GM19438 (cell line): ENCODE data around the gene RAP2B.

ENCODE experiments used
- ATAC-seq: cut with Tn5 transposase; IDR thresholded peaks from one replicate; pipeline ENCODE4 v1.9.1; 2021; ENCODE audit warnings: low read depth; ENCODE audit not compliant: unreplicated experiment

Gene RAP2B

DNA sequence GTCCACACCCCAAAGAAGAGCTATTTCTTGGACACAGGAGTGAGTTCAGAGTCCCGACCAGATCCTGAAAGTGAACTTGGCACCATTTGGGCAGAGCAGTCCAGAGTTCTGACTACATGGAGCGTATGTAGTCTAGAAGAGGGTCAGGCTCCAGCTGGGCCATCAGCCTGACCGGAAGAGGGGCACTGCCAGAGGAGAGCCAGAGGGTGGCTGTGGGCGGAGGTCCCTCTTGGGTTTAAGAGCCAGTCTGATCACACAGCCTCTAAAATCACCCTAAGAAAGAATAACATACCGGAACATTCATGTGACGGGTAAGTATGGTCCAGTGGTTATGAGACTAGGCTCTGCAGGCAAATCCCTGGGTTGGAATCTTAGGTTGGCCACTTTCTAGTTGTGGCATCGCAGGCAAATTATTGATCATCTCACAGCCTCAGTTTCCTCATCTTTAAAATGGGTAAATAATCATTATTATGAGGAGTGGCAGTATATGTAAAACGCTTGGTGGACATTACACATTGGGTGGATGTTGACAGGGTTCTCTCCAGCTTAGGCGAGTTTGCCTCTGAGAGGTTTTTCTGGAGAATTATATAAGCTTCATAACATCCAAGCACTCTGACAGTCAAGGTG lies 2.1 kb upstream of the RAP2B start:
- no peak for ATAC-seq

DNA sequence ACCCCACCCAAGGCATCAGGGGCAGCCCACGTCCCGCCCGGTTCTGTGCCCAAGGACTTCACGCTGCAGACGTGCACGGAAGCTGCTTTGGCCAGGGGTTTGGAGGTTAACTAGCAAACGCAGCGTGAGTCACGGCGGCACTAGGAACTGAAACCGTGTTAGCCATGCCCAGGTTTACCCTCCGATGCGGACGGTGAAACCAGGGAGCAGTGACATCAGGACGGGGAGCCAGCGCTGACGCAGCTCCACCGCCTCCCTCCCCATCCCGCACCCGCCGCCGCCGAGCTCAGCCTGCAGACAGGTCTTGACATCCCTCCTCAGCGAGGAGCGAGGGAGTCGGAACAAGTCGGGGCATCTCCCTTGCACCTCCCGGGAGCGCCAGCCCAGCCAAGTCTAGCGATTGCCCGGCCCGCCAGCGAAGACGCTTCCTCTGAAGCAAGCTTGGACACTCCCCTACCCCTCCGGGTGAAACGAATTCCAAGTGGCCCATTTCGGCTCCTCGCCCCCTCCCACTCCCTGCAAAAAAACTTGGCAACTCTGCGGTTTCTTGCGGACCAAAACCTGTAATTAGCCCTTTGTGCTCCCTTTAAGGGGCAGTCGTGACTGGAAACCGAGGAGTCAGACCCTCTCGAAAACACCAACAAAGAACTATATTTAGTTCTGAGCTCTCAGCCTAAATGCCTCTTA lies 1.4 kb upstream of the RAP2B start:
- ATAC-seq, result peak; percentile 21

DNA sequence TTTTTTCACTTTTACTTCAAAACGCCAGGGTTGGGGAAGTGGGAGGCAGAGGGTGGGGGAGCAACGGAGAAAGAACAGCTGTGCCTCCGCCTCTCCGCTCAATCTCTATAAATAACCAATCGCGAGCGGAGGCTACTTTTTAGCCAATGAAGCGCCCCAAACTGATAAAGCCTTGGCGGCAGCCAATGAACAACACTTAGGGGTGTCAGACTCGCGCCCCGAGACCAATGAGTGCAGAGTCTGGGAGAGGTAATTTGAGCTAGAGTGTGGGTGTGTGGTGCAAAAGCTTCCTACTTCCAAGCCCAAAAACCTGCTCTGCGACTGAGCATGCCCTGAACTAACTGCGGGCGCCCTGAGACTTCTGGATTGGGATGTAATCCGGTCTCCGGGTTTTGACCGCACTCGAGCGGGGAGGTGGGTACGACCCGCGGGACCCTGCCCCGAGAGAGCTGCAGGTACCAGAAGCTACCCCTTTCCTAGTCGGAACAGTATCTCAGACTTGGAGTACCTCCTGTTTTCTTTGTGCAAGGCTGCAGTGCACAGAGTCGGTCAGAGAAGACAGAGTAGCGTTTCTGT lies 800 bp upstream of the RAP2B start:
- ATAC-seq, result peak; percentile 72

DNA sequence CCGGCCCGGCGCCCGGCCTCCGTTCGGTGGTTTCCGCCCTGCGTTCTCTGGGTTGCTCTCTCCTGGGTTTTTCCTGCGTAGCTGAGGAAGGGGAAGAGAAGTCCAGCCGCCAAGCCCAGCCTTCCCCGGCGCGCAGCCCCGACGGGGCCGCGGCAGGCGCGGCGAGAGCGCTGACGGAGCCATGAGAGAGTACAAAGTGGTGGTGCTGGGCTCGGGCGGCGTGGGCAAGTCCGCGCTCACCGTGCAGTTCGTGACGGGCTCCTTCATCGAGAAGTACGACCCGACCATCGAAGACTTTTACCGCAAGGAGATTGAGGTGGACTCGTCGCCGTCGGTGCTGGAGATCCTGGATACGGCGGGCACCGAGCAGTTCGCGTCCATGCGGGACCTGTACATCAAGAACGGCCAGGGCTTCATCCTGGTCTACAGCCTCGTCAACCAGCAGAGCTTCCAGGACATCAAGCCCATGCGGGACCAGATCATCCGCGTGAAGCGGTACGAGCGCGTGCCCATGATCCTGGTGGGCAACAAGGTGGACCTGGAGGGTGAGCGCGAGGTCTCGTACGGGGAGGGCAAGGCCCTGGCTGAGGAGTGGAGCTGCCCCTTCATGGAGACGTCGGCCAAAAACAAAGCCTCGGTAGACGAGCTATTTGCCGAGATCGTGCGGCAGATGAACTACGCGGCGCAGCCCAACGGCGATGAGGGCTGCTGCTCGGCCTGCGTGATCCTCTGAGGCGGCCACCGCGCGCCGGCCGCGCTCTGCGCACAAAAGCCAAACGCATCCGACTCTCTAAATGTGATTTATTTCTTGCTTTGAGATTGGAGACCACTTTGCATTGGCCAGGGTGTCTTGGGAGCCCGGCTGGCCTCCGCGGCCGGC lies 727 bp downstream of the RAP2B start:
- ATAC-seq, result peak; percentile 5

DNA sequence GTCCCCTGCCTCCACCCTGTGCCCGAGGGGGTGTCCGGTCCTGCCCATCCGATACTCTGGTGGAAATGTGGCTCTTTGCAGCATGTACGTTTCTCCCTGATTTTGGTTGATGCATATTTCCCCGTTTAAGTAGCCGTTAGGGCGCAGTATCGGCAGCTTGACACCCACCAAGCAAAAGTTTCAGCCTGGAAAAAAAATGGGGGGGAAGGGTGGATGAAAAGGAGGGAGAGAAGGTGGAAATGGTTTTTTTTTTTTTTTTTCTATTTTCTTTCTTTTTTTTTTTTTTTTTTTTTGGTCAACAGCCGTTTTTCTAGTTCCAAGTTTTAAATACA lies 1.3 kb downstream of the RAP2B start:
- no peak for ATAC-seq

DNA sequence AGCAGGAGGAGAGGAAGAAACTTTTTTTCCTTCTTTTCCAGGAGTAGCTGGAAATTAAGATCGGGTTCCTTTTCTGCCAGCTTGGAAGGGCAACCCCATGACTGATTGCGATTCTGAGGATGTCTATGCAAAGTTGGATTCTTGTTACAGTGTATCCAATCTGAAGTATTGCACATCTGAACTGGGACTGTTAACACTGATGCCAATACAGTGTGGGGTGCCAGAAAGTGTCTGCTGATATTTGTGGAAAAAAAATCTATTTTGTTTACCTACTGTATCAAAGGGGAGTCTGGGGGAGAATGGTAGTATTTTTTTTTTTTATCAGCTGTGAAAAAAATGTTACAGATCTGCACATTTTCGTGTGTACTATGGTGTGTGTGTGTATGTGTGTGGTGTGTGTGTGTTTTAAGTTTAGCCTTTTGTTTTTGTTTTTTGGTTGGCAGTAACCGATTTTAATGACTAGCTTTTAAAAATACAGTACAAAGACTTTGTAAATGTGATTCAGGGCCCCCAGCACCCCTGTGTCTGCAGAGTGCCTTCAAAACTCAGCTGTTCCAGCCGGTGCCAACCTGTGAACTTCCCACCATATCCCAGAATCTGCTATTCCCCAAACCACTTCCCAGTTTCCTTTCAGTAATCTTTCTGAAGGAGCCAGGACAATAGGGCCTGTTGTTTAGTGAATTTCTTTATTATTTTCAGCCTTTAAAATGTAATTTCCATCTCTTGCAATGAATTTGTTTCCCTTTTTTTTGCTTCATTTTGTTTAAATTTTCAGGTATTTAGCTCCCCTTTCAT lies 1.9 kb downstream of the RAP2B start:
- ATAC-seq, result no peak

DNA sequence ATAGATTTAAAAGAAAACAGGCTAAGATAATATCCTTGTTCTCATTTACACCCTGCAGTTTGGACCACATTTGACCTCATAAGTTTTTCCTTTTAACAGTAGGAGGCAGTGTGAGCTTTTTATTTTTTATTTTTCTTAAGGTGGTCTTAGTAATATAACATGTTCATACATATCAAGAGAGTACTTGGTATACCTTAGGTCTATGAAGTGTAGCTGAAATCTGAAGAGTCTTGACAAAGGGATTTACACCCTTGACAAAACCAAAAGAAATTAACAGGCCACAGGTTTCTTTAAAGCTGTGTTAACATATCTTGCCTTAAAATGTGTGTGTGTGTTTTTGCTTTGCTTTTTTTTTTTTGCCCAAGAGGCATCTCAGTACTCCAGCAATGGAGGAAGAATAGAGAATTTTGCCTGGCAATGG lies 3.2 kb downstream of the RAP2B start:
- ATAC-seq, result no peak

DNA sequence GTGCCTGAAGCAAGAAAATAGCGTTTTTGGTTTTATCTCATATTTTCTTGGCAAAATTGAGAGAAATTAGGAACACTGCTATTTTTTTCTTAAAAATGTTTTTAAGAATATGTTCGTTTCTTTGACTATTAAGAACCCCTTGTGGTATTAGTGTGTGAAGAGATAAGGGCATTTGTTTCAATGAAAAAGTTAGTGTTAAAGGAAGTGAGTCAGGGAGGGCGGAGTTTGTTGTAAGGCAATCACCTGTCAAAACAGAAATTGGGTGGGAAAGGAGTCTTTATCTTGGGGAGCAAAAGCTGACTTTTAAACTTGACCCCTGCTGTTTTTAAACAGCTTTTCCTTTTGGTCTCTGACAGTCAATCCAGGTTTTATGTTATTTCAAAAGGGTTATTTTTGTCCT lies 4.2 kb downstream of the RAP2B start:
- ATAC-seq, result no peak

DNA sequence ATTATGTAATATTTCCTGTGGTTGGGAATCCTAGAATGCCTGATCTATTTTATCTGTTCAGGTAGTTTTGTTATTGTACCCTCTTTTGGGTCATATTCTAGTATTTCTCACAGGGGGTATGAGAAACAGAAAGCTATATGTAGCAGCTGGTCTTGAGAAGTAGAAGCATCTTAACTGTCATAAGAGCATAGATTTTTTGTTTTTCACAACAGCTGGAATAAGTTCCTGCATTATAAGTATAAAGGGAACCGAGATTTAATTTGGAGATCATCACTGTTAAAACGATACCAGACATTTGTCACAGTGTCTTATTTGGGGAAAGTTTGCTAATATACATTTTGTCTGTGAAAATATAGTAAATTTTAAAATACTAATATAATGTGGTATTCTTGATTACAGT lies 4.8 kb downstream of the RAP2B start:
- ATAC-seq, result no peak

DNA sequence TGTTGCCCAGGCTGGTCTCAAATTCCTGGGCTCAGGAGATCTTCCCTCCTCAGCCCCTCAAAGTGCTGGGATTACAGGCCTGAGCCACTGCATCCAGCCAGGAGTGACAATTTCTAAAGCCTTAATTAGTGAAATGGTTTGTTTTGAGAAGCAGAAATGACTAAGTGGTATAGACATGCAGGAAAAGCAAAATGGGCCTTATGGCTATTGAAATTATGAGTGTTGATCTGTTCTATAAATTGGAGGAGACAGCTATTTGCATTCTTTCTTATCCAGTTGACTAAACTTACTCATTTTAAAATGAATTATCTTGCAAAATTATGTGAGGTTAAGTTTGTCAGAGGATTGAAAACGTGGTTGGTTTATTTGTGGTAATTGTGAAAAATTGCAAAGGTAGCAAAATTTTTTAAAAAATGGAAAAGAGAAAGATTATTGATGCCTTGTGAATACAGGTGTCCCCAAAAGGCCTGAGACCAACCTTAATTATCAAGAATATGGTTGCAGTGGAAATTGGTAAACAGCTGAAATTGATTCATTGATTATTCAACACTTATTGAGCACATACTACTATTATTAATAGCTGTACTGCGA lies 7.9 kb downstream of the RAP2B start:
- ATAC-seq, result no peak

DNA sequence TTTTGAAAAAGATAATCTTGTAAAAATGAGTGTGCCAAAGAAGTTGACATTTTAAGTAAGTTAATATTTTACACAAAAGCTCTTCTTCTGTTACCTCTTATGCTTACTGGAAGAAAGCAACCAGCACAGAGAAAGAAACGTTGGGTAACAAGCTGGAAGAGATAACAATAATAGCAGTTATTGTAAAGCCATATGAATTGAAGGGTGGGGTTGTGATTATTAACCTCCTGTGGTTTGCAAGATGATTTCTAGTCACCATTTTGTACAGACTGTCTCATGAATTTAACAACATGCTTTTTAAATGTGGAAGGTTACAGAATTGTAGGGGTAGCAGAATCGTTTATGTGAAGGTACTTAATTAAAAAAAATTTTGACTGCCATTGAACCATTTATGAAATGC lies 9.2 kb downstream of the RAP2B start:
- ATAC-seq, result no peak

DNA sequence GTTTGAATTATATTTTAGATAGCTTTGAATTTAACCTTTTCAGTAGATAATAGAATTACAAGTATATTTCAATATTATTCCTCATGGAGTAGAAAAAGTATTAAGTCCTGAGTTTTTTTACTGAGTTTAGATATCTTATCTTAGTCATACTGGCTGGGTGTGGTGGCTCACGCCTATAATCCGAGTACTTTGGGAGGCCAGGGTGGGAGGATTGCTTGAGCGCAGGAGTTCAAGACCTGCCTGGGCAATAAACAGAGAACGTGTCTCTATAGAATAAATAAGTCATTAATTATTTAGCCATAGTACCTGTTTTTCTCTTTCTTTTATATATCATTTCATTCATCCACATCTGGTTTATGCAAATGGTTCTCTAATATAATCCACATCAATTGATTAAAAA lies 9.9 kb downstream of the RAP2B start:
- no peak for ATAC-seq

DNA sequence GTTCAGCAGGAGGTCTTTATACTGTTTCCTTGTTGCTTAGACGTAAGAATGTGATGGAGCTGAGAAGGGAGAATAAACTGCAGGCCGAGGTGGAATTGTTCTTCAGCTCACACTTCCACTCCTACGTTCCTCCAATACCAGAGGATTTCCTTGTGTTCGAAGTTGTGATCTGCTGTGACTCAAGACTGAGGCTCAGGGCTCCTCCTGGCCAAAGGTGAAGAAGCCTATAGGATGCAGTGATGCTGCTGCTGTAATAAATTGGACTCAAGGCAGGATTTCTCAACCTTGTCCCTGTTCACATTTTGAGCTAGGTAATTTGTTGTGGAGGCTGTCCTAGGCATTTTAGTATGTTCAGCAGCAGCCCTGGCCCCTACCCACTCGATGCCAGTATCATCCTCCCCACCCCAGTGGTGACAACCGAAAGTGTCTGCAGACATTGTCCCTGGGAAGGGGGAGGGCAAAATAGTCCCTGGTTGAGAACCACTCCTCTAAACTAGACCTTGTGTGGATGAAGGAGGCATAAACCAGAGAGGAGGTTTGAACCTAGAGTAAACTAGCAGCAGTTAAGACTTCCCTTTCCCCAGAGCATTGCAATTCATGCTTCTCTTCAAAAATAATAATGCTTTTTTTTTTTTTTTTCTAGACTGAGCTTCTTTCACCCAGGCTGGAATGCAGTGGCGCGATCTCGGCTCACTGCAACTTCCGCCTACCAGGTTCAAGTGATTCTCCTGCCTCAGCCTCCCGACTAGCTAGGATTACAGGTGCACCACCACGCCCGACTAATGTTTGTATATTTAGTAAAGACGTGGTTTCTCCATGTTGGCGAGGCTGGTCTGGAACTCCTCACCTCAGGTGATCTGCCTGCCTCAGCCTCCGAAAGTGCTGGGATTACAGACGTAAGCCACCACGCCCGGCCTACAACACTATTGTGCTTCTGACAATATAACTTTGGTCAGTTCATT lies 11.1 kb downstream of the RAP2B start:
- no peak for ATAC-seq

DNA sequence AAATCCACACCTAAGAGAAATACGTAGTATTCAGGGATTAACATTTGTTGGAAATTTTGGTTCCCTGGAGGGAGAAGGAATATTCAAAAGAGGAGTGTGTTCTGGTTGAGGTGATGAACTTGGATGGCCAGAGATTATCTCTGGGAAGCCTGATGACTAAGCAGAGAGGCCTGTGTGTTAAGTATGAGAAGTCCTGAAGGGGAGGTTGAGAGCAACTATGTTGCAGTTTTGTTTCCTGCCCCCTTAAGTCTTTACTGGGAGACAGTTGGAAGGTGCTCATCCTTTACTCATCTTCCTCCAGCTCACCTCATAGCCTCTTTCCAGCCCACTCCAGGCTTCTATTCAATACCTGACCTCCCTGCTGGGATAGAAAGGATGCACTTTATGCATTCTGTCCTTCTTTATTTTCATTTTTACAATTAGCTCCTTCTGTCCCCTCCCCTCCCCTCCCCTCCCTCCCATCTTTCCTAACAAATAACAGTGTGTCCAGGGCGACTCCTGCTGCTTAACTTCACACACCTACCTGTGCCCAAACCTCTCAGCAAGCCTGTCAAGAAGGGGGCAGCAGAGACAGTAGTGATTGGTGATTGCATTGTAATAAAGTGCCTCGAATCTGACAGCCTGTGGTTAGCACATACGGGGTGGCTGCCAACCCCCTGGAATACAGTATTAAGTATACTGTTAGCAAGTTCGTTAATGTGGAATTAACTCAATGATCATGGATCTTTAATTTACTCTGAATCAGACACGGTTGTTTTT lies 11.9 kb downstream of the RAP2B start:
- no peak for ATAC-seq

DNA sequence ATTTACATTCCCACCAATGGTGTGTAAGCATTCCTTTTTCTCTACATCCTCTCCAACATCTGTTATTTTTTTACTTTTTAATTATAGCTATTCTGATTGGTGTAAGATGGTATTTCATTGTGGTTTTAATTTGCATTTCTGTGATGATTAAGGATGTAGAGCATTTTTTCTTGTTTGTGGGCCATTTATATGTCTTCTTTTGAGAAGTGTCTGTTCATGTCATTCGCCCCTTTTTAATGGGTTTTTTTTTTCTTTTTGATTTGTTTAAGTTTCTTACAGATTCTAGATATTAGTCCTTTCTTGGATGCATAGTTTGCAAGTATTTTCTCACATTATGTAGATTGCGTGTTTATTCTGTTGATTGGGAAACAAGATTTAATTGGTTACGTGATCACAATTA lies 14.2 kb downstream of the RAP2B start:
- ATAC-seq, result no peak

DNA sequence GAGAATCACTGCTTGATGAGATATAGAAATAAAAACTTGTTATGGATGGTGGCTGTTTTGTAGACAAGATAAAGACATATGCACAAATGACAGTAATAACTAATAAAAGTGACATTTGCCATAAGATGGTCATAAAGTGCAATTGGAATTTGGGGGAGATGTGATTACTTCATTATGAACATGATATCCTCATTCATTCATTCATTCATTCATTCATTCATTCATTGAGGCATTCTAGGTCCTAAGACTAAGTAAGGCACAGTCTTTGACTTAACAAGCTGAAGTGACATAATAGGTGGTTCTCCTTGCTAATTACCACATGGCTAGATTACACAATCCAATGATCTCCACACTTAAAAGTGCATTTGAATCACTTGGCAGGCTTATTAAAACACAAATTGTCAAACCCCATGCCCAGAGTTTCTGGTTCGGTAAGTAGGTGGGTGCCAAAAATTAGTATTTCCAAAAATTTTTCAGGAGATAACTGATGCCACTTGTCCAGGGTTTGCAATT lies 18.9 kb downstream of the RAP2B start:
- no peak for ATAC-seq

DNA sequence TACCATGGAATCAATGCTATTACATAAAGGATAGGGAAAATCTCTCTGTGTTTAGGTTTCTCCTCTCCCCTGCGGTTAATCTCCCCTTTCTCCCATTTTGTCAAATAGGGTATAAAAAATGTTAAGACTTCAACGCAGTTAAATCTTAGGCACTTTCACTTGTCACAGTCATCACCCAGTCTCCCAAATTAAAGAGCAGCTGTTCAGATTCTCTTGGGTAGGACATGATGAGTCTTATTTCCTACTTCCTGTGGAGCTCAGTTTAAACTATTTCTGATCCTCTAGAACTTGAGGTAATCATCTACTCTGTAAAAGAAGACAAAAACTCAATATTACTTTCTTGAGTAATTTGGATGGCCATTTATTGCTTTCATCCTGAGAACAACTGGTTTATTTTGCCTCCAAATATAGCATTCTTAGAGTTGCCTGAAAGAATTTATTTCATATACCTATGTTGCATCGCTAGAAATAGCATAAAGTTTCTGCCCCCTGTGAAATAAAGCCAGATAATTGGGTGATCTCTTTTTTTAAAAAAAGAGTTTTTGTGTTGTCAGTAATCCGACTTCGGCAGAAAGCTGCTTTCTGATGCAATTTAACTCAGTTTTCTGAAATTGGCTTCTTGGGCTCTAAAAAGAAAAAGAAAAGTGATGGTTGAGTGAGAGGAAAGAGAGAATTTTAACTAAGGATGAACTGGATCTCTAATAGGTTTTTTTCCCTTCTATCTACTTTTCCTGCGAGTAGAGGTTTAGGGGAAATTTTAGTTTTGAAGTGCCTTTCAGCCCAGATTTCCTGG lies 20.7 kb downstream of the RAP2B start:
- ATAC-seq, result no peak
